ENCODE measurements around the gene SMTN.
"Not testable (repeated sequence)": the region's sequence is repeated elsewhere in the genome, so short reads cannot be mapped to it uniquely, and the experiment has no call there.

Gene SMTN

GRCh38 chr22:31077681-31078080, 3.4 kb upstream of the SMTN start:
- DNase-seq (ENCODE audit: insufficient read length) (no peak), FAIRE-seq (no peak)
- no peak for TF ChIP-seq POLR2AphosphoS5 (IDR thresholded peaks at IDR 0.05; ENCODE audit: low read depth, low read length)
- TF ChIP-seq POLR2A (IDR thresholded peaks at IDR 0.05; ENCODE audit: low read depth, low read length), result no peak
- no peak for TF ChIP-seq TAF1 (IDR thresholded peaks at IDR 0.05; ENCODE audit: borderline replicate concordance, low read depth, low read length)

GRCh38 chr22:31078389-31078788, 2.7 kb upstream of the SMTN start:
- not testable (repeated sequence) for FAIRE-seq

GRCh38 chr22:31079095-31079642, 1.9 kb upstream of the SMTN start:
- TF ChIP-seq POLR2AphosphoS5 (IDR thresholded peaks at IDR 0.05; ENCODE audit: low read depth, low read length) (no peak), TAF1 (IDR thresholded peaks at IDR 0.05; ENCODE audit: borderline replicate concordance, low read depth, low read length) (no peak), POLR2A (IDR thresholded peaks at IDR 0.05; ENCODE audit: low read depth, low read length) (no peak)
- DNase-seq (ENCODE audit: insufficient read length), result no peak
- FAIRE-seq, result no peak

More at GRCh38 chr22:31078389-31078788, 2.7 kb upstream of the SMTN start:
- not testable (repeated sequence) for DNase-seq (ENCODE audit: insufficient read length)

GRCh38 chr22:31080164-31080847, 812 bp upstream of the SMTN start:
- peak; percentile 9 for DNase-seq (ENCODE audit: insufficient read length)
- FAIRE-seq, result no peak
- no peak for TF ChIP-seq POLR2AphosphoS5 (IDR thresholded peaks at IDR 0.05; ENCODE audit: low read depth, low read length)
- no peak for TF ChIP-seq POLR2A (IDR thresholded peaks at IDR 0.05; ENCODE audit: low read depth, low read length)
- TF ChIP-seq TAF1 (IDR thresholded peaks at IDR 0.05; ENCODE audit: borderline replicate concordance, low read depth, low read length), result no peak

GRCh38 chr22:31081963-31082605, 966 bp downstream of the SMTN start:
- DNase-seq (ENCODE audit: insufficient read length) (no peak), FAIRE-seq (peak; percentile 60)
- TF ChIP-seq TAF1 (IDR thresholded peaks at IDR 0.05; ENCODE audit: borderline replicate concordance, low read depth, low read length), result no peak
- no peak for TF ChIP-seq POLR2A (IDR thresholded peaks at IDR 0.05; ENCODE audit: low read depth, low read length)
- no peak for TF ChIP-seq POLR2AphosphoS5 (IDR thresholded peaks at IDR 0.05; ENCODE audit: low read depth, low read length)

- TF ChIP-seq POLR2A (IDR thresholded peaks at IDR 0.05; ENCODE audit: low read depth, low read length) (no peak), POLR2AphosphoS5 (IDR thresholded peaks at IDR 0.05; ENCODE audit: low read depth, low read length) (no peak), TAF1 (IDR thresholded peaks at IDR 0.05; ENCODE audit: borderline replicate concordance, low read depth, low read length) (no peak)
- DNase-seq (ENCODE audit: insufficient read length), result peak; percentile 11
Observed at GRCh38 chr22:31082606-31083376, 1.7 kb downstream of the SMTN start.

DNA sequence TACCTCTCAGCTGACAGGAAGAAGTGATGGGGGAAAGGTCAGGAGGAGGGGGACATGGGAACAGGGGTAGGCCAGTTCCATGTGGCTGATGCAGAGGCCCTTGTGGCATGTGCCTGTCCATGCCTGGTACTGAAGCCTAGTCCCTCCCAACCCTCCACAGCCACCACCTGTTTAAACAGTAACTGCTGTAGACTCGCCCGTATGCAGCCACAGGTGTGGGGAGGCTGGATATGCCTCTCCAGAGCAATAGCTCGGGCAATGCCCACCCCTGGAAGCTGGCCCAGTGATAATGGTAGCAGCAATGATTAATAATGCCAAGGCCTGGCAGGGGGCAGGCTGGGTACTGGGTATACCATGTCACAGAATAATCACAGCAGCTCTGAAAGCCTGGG, 2.3 kb downstream of the SMTN start:
- DNase-seq (ENCODE audit: insufficient read length) (no peak), FAIRE-seq (no peak)

More at GRCh38 chr22:31082606-31083376, 1.7 kb downstream of the SMTN start:
- no peak for FAIRE-seq

GRCh38 chr22:31083923-31084810, 3.0 kb downstream of the SMTN start:
- FAIRE-seq, result no peak
- no peak for TF ChIP-seq TAF1 (IDR thresholded peaks at IDR 0.05; ENCODE audit: borderline replicate concordance, low read depth, low read length)
- TF ChIP-seq POLR2A (IDR thresholded peaks at IDR 0.05; ENCODE audit: low read depth, low read length), result no peak
- TF ChIP-seq POLR2AphosphoS5 (IDR thresholded peaks at IDR 0.05; ENCODE audit: low read depth, low read length), result no peak; the same call in 1 of the 2 replicates
- peak; percentile 40 for DNase-seq (ENCODE audit: insufficient read length)

More for the DNA sequence above, 2.3 kb downstream of the SMTN start:
- no peak for TF ChIP-seq POLR2A (IDR thresholded peaks at IDR 0.05; ENCODE audit: low read depth, low read length)
- TF ChIP-seq POLR2AphosphoS5 (IDR thresholded peaks at IDR 0.05; ENCODE audit: low read depth, low read length), result no peak
- no peak for TF ChIP-seq TAF1 (IDR thresholded peaks at IDR 0.05; ENCODE audit: borderline replicate concordance, low read depth, low read length)

DNA sequence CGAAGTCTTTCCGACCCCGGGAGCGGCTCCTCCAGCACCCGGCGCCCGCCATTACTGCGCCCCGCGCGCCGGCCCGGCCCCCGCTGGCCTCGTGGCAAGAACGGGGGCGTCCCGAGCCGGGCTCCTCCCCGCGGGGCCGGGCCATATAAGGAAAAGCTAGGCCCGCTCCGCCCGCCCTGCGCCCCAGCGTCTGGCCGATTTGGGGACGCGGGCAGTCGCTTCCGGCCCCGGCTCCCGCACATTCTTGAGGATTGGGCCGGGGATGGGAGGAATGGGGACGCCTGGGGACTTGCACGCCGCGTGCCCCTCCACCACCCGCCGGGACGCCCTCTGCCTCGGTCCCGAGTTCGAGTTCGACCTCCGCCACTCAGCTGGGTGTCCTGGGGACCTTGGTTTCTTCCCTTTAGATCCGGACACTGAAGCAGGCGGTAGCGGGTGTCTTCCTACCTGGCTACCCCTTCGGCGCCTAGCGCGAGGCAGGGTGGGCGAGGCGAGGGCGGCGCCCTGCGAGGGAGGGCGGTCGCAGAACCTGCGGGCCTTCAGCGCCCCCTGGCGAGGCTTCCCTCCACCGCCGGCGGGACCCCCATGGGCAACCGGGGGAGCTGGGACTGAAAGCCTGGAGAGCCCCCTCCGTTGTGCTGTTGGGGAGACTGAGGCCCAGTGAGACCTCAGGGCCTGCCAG, 3.8 kb downstream of the SMTN start:
- peak; percentile 96 for TF ChIP-seq POLR2A (IDR thresholded peaks at IDR 0.05; ENCODE audit: low read depth, low read length)
- peak; percentile 87 for TF ChIP-seq POLR2AphosphoS5 (IDR thresholded peaks at IDR 0.05; ENCODE audit: low read depth, low read length)
- TF ChIP-seq TAF1 (IDR thresholded peaks at IDR 0.05; ENCODE audit: borderline replicate concordance, low read depth, low read length), result peak; percentile 93
- FAIRE-seq, result peak; percentile 96
- peak; percentile 97 for DNase-seq (ENCODE audit: insufficient read length)

DNA sequence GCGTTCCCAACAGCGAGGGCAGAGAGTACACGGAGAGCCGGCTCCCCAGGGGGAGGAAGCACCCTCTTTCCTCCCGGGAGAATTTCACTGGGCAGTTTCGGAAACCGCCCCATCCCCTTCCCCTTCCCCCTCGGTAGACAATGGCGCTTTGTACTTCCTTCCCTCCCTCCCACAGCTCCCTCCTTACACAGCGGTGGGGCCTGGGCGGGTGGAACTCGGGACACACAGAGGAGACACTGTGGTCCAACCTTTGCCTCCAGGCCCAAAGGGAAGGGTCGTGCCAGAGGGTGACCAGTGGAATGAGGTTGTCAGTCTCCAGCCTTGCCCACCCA, 4.3 kb downstream of the SMTN start:
- no peak for DNase-seq (ENCODE audit: insufficient read length)
- TF ChIP-seq TAF1 (IDR thresholded peaks at IDR 0.05; ENCODE audit: borderline replicate concordance, low read depth, low read length) (no peak), POLR2A (IDR thresholded peaks at IDR 0.05; ENCODE audit: low read depth, low read length) (no peak), POLR2AphosphoS5 (IDR thresholded peaks at IDR 0.05; ENCODE audit: low read depth, low read length) (no peak)
- no peak for FAIRE-seq
